Mucosa of rectum (tissue), 2 donors: ENCODE data around the gene GRXCR2.

Source experiments
- H3K27ac ChIP-seq, 2 donors: one replicate each; pipeline ENCODE4 v1.7.0; 2013; ENCODE audit warnings: inconsistent platforms in 2 of 2, low read depth in 2 of 2, low read length in 2 of 2
- H3K27me3 ChIP-seq, 2 donors: one replicate each; pipeline ENCODE4 v1.7.0; 2013; ENCODE audit warnings: low read length in 2 of 2; ENCODE audit not compliant: control insufficient read depth in 2 of 2, insufficient read depth in 2 of 2
- H3K36me3 ChIP-seq, 2 donors: one replicate each; pipeline ENCODE4 v1.7.0; 2013; ENCODE audit warnings: low read length in 2 of 2; ENCODE audit not compliant: control insufficient read depth in 2 of 2, insufficient read depth in 2 of 2
- H3K4me1 ChIP-seq, 2 donors: one replicate each; pipeline ENCODE4 v1.7.0; 2013; ENCODE audit warnings: low read length in 2 of 2, mild to moderate bottlenecking in 1 of 2; ENCODE audit not compliant: control insufficient read depth in 2 of 2, insufficient read depth in 2 of 2
- H3K4me3 ChIP-seq, 2 donors: one replicate each; pipeline ENCODE4 v1.7.0; 2013; ENCODE audit warnings: low read length in 2 of 2
- H3K9ac ChIP-seq, 2 donors: one replicate each; pipeline ENCODE4 v1.7.0; 2013; ENCODE audit warnings: low read length in 2 of 2, low read depth in 1 of 2, mild to moderate bottlenecking in 1 of 2
- H3K9me3 ChIP-seq, 2 donors: one replicate each; pipeline ENCODE4 v1.7.0; 2013; ENCODE audit warnings: low read length in 2 of 2; ENCODE audit not compliant: control insufficient read depth in 2 of 2
- donor health status: healthy.
- donor health status: Normal muscosa, but diverticular disease.

The GRXCR2 gene

DNA sequence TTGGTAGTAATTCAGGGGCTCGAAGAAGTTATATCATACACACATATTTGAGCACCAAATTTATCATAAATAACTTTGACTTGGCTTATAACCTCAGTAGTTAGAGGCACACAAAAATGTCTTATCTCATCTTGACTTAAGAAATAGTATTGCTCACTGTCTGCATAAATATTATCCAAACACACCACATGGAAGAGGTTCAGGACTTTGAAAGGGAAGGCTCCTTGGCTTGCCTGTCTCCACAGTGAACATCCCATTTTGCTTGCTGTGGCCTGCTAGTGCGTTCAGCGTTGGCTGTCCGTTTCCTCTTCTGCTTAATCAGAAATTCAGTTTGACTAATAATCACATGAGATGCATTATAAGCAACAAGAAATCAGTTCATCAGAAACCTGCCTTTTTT, 13.9 kb downstream of the GRXCR2 start:
- H3K36me3 ChIP-seq = no peaks in the 10 kb centered on the region
- H3K27ac ChIP-seq = no peak overlapping the region
- no peaks in the 10 kb centered on the region for H3K27me3 ChIP-seq
- no peak overlapping the region for H3K4me3 ChIP-seq
- no peak overlapping the region for H3K9ac ChIP-seq
- H3K9me3 ChIP-seq = no peaks in the 10 kb centered on the region
- peaks cover 15 to 16% of the 10 kb centered on the region in 2 donors for H3K4me1 ChIP-seq

DNA sequence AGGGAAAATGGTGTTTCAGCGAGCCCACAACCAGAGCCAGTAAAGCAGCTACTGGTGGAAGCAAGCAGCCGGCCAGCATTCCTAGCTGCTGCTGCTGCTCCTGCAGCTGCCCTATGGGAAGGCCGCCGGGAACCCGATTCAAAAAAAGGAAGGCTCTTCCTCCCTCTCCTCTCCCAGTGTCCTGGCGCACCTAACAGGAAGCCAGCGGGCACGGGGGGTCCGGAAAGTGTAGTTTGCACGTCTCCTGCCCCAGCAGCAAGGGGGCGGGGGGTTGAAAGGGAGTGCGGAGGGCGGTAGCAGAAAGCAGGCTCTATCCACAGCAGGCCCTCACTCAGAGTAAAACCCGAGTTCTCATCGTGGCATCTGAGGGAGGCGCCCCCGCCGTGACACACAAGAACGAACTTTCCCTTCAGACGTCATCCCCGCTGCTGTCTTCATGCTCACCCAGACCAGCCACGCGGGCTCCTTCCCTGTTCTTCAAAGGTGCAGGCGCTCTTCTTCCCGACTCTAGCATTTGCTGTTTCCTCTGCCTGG, 16.5 kb downstream of the GRXCR2 start:
- H3K4me1 ChIP-seq = peaks cover 27 to 28% of the 10 kb centered on the region in 2 donors
- H3K27me3 ChIP-seq = no peaks in the 10 kb centered on the region
- no peak overlapping the region for H3K9ac ChIP-seq
- H3K36me3 ChIP-seq = no peaks in the 10 kb centered on the region
- no peaks in the 10 kb centered on the region for H3K9me3 ChIP-seq
- peak overlapping the region; percentile 85 to 86 for H3K27ac ChIP-seq
- H3K4me3 ChIP-seq = peak overlapping the region; percentile 28 to 53

GRCh38 chr5:145855763-145856267, 17.0 kb downstream of the GRXCR2 start:
- H3K4me3 ChIP-seq = peak overlapping the region in 1 of 2 donors; percentile 53
- H3K27ac ChIP-seq = peak overlapping the region; percentile 85 to 86
- H3K4me1 ChIP-seq = peaks cover 27 to 28% of the 10 kb centered on the region in 2 donors
- H3K9me3 ChIP-seq = no peaks in the 10 kb centered on the region
- no peaks in the 10 kb centered on the region for H3K27me3 ChIP-seq
- H3K9ac ChIP-seq = peak overlapping the region in 1 of 2 donors; percentile 47
- no peaks in the 10 kb centered on the region for H3K36me3 ChIP-seq

GRCh38 chr5:145854651-145855258, 18.1 kb downstream of the GRXCR2 start:
- H3K4me3 ChIP-seq = peak overlapping the region; percentile 21 to 33

GRCh38 chr5:145853781-145854376, 18.9 kb downstream of the GRXCR2 start:
- Histone ChIP-seq H3K9ac (peak overlapping the region in 1 of 2 donors; percentile 56), H3K4me3 (peak overlapping the region; percentile 33 to 34), H3K27ac (peak overlapping the region; percentile 85 to 90), H3K27me3 (no peaks in the 10 kb centered on the region), H3K9me3 (no peaks in the 10 kb centered on the region), H3K4me1 (peaks cover 27 to 28% of the 10 kb centered on the region in 2 donors), H3K36me3 (no peaks in the 10 kb centered on the region)

More at GRCh38 chr5:145854651-145855258, 18.1 kb downstream of the GRXCR2 start:
- no peaks in the 10 kb centered on the region for H3K9me3 ChIP-seq
- peaks cover 27 to 28% of the 10 kb centered on the region in 2 donors for H3K4me1 ChIP-seq
- H3K36me3 ChIP-seq = no peaks in the 10 kb centered on the region
- peak overlapping the region in 1 of 2 donors; percentile 56 for H3K9ac ChIP-seq
- peak overlapping the region; percentile 86 to 90 for H3K27ac ChIP-seq
- H3K27me3 ChIP-seq = no peaks in the 10 kb centered on the region

- Histone ChIP-seq H3K9ac (no peak overlapping the region), H3K9me3 (no peaks in the 10 kb centered on the region), H3K27me3 (no peaks in the 10 kb centered on the region), H3K4me3 (no peak overlapping the region), H3K36me3 (no peaks in the 10 kb centered on the region), H3K27ac (peak overlapping the region; percentile 85 to 90), H3K4me1 (peaks cover 27 to 28% of the 10 kb centered on the region in 2 donors)
Measured at GRCh38 chr5:145852990-145853389, 19.8 kb downstream of the GRXCR2 start.

DNA sequence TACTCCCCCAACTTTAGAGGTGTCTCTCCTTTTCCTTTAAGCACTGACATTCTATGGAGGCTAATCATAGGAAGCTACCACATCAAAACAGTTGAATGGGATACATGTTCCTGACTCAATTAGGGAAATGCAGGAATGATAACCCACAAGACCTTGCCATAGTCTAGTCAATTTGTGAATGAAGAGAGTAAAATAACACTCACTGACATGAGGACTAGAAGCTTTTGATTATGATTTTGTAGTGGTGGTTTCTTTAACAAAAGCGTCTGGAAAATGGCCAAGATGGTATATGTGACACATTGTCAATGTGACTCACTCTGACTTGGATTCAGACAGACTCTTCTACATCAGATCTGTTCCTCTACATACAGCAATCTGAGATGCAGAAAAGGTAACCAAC, 24.0 kb downstream of the GRXCR2 start:
- peaks cover 11 to 13% of the 10 kb centered on the region in 2 donors for H3K4me1 ChIP-seq
- H3K27me3 ChIP-seq = no peaks in the 10 kb centered on the region
- H3K36me3 ChIP-seq = no peaks in the 10 kb centered on the region
- H3K9me3 ChIP-seq = no peaks in the 10 kb centered on the region
- no peak overlapping the region for H3K27ac ChIP-seq
- no peak overlapping the region for H3K4me3 ChIP-seq
- no peak overlapping the region for H3K9ac ChIP-seq

- Histone ChIP-seq H3K9ac (no peak overlapping the region), H3K4me1 (peaks cover 1 to 2% of the 10 kb centered on the region in 2 donors), H3K27ac (peak overlapping the region in 1 of 2 donors; percentile 37), H3K36me3 (no peaks in the 10 kb centered on the region), H3K27me3 (no peaks in the 10 kb centered on the region), H3K9me3 (no peaks in the 10 kb centered on the region), H3K4me3 (no peak overlapping the region)
Measured at GRCh38 chr5:145847499-145848497, 25.0 kb downstream of the GRXCR2 start.

DNA sequence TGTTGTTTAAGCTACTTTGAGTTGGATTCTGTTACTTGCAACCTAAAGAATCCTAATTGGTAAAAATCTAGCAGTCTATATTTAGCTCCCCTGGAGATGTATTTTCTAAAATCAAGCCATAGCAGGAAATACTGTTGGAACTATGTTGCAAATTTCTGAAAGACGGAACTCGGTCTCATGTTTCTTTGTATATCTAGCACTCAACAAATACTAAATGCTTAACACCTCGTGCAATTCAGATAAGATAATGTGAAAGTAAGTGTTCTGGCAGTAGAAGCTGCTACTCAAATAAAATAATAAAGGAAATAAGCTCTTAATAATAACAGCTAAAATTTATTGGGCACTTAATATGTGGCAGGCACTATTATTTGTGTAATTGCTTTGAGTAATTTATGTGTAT, 26.7 kb downstream of the GRXCR2 start:
- Histone ChIP-seq H3K4me3 (no peak overlapping the region), H3K27ac (no peak overlapping the region), H3K4me1 (no peaks in the 10 kb centered on the region), H3K36me3 (no peaks in the 10 kb centered on the region), H3K27me3 (no peaks in the 10 kb centered on the region), H3K9ac (no peak overlapping the region), H3K9me3 (no peaks in the 10 kb centered on the region)
